ENCODE results near the gene FABP7.

FABP7 gene

DNA sequence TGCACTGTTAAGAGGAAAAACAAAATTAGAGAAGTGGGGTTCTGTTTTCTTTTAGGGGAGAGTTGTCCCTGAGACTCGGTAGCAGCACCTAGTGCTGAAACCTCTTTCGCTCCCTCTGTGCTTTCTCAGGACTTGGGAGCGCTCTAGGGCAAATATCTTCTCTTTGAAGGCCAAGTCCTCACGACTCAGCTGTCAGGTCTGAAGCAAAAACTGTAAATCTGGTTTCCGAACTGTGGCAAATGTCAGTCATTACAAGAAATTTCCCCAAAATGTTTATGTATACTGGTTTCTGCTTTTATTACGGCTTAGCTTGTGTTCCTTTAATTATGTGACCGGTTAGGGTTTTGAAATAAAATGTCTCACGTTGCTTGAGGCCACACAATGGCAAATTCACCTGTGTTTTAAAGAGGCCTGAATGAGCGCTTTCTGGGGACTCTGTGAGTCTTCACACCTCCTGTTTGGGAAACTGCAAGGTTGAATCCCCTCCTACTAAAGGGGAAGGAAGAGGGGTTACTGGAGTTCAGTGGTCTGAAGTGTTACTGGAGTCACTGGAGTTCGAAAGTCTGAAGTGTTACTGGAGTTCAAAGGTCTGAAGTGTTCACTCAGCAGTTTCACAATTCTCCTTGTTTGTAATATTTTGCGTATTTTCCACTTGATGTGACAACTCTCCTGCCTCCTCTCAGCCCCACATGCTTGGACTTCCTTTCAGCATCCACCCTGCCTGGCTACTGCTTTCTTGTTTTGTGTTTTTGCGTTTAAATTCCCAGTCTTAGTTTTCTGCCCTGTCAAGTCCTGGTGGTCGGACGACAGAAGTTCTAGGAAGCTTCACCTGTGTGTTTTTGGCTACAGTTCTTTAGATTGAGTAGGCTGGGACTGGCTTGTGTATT lies 11.2 kb downstream of the FABP7 start:
- DNase-seq (ENCODE audit: low read depth, low spot score) = no peak

DNA sequence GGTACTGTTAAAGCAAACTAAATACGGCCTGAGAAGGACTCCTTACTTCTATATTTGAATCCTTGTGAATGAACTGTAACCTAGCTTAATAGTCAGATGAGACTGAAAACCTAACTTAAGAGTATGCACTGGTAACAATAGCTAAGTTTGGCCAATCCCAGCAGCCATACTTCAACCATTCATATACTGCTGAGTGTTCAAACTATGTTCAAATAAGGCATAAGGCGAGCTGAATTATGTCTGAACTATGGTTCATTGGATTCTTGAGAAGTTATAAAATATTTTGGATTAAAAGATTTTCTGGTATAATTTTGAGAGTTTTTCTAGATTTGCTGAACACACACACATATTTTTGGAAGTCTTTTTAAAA lies 11.8 kb downstream of the FABP7 start:
- H3K27ac ChIP-seq = no peak overlapping the region
- no peak for DNase-seq (ENCODE audit: low read depth, low spot score)

More for the DNA sequence above, 11.2 kb downstream of the FABP7 start:
- peak overlapping the region; percentile 79 for H3K27ac ChIP-seq

DNA sequence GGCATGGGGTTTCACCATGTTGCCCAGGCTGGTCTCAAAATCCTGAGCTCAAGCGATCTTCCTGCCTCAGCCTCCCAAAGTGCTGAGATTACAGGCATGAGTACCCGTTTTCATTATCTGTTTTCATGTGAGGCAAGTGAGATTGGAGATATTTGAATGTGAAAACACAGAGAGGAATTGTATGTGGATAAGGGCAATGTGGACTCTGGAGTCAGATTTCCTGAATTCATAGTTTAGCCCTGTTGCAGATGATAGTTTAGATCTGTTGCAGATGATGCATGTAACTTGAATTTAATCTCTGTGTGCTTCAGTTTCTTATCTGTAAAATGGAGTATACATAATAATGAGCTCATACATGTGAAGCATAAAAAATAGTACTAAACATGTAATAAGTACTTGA lies 13.2 kb downstream of the FABP7 start:
- H3K27ac ChIP-seq = no peak overlapping the region
- no peak for DNase-seq (ENCODE audit: low read depth, low spot score)

DNA sequence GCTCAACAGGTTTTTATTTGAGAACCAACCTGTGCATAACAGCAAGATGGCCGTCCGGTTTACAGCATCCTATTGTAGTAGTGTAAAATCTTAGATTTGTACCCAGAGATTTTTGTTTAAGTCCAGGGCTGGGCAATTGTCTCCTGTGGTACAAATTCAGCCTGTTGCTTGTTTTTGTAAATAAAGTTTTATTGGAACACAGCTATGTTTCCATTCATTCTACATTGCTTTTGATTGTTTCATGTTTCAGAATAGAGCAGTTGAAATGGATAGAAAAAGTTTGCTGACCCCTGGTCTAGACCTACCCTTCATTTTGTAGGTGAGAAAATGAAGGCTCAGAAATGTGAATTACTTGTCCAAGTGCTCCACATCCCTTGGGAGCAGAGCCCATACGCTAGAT lies 18.0 kb downstream of the FABP7 start:
- H3K27ac ChIP-seq = peak overlapping the region; percentile 66

DNA sequence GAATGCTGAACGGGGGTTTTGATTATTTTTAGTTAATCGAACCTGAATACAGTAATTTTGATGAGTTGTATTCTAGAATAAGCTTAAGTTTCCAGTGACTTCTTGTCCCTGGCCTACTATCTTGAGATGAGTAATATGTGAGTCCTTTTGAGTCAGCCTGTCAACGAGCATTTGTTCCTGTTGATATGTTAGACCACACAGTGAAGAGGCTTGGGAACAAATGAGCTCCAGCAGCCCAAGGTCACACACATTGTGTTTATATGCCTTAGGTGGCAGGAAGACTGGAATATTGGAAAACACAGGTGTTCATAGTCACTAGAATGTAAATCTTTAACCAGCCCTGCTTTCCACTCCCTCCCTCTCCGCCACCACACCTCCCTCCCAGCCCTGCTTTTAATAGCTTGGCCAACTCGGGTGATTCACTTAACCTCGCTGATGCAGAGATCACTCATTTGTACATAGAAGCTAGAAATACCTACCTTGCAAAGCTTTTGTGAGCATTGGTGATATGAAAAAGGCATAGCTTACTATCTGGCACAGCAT lies 18.7 kb downstream of the FABP7 start:
- H3K27ac ChIP-seq = peak overlapping the region; percentile 66
- DNase-seq (ENCODE audit: low read depth, low spot score) = peak; percentile 69

More for the DNA sequence above, 18.0 kb downstream of the FABP7 start:
- no peak for DNase-seq (ENCODE audit: low read depth, low spot score)

DNA sequence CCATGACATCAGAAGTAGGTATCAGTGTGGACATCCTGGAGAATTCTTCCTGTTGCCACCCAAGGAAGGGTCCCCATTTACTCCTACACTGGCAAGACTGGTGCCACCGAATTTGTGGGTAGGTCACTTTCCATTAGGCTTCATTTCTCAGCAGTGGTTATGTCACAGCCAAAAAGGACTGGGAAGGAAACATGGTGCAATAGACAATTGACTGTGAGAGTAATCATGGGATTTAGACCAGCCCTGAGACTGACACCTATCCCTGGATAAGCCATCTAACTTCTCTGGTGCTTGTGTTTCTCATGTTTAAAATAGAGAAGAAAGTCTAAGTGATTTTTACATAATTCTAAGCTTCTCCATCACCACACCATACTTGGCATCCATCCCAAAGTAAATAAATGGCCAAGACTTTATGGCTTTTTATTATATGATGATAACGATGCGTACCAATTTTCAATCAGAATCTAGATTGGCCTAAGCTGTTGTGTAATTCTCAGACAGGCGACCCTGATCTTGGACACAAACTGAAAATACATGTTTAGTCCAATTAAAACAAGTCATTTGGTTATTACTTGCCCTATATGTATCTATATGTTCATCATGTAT lies 19.7 kb downstream of the FABP7 start:
- peak overlapping the region; percentile 66 for H3K27ac ChIP-seq
- DNase-seq (ENCODE audit: low read depth, low spot score) = no peak

DNA sequence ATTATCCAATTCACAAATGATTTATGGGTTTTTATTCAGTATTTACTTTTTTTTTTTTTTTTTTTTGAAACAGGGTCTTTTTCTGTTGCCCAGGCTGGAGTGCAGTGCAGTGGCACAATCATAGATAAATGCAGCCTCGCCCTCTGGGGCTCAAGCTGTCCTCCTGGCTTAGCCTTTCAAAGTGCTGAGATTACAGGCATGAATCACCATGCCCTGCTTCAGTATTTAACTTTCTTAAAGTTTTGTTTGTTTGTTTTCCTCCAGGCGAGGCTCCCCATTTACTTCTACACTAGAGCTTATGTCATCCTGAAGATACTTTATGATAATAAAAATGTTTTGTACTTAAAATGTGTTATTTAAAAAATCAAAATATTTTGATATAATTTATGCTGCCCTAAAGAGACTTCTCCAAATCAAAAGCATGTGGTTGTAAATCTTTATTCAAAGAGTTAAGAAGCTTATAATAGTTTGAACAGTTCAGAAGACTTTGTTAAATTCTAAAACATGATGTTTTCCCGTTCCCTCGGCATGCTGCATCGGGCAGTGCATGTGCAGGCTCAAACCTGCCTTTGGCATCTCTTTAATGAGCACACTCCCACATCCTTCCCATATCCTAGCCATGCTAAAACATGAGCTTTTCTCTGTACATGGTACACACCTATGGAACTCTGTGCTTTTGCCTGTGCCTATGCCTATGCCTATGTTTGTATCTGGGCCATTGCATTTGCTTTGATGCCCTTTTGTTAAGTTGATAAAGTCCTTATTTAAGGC lies 20.6 kb downstream of the FABP7 start:
- peak; percentile 40 for DNase-seq (ENCODE audit: low read depth, low spot score)

DNA sequence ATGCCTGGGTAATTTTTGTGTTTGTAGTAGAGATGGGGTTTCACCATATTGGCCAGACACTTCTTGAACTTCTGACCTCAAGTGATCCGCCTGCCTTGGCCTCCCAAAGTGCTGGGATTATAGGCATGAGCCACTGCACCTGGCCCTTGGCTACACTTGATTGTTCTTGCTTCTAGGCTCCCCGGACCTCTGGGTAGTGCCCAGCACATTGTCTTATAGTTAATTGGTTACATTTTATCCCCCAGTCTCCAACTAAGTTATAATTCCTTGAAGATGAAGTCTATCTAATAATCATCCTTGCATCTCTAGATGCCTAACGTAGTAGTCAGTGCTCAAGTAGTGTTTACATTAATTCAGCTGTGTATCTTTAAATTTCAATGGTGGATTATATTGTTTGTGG lies 21.4 kb downstream of the FABP7 start:
- no peak for DNase-seq (ENCODE audit: low read depth, low spot score)
- H3K27ac ChIP-seq = peak overlapping the region; percentile 66

More for the DNA sequence above, 20.6 kb downstream of the FABP7 start:
- peak overlapping the region; percentile 66 for H3K27ac ChIP-seq

DNA sequence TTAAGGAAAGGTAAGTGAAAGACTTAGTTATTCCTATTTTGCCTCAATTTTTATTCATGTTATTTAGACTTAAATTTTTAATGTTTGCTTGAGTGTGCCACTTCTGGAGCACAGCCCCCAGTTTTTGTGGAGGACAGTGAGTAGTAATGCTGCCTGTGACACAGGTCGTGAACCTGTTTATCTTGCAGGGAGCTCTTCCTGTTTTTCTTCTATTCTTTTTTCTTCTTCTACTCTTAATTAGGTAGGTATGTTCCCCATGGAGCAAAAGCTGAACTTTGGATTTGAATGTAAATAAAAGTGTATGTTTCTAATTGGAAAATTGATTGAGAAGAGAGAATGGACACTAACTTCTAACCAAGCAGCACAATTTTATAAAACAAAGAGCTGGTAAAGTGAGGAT lies 21.9 kb downstream of the FABP7 start:
- H3K27ac ChIP-seq = no peak overlapping the region
- DNase-seq (ENCODE audit: low read depth, low spot score) = no peak

DNA sequence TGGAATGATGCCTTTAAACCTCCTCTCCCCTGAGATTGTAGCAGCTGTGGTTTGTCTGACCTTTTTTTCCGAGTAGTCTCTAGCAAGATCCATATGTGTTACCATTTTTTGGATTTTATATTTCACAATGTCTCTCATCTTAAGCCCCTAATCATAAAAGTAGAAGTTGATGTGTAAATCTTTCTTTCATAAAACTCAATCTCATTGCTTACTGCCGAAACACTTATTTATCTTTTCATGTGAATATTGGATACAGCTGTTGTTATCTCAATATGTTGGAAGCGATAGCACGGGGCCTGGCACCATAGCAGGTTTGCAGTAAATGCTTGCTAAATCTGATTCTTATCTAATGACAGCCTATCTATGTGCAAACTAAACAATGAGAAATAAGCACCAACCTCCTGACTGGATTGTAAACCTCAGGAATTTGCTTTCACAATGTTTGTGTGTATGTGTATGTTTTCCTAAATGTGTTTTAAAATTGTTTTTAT lies 23.7 kb downstream of the FABP7 start:
- DNase-seq (ENCODE audit: low read depth, low spot score) = no peak

DNA sequence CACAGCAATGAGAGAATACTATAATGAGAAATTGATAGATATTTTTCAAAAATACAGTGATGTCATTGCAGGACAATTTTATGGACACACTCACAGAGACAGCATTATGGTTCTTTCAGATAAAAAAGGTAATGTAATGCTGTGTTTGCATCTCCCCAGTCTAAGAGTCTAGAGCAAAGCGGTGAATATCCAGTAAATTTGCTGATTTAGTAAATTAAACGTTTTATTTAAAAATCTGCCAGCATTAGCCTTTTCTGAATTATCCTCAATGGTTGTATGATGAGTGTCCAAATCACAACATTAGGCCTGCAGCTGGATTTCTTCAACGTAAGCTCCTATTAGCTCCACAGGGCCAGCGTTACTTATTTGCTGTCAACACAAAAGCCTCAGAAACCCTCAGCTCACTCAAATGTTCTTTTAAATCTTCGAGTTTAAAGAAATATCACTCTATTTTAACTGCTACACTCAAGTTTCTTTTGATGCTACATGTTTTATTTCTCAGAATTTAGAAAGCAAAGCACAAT lies 25.5 kb downstream of the FABP7 start:
- no peak for DNase-seq (ENCODE audit: low read depth, low spot score)
- H3K27ac ChIP-seq = no peak overlapping the region

More for the DNA sequence above, 23.7 kb downstream of the FABP7 start:
- no peak overlapping the region for H3K27ac ChIP-seq

DNA sequence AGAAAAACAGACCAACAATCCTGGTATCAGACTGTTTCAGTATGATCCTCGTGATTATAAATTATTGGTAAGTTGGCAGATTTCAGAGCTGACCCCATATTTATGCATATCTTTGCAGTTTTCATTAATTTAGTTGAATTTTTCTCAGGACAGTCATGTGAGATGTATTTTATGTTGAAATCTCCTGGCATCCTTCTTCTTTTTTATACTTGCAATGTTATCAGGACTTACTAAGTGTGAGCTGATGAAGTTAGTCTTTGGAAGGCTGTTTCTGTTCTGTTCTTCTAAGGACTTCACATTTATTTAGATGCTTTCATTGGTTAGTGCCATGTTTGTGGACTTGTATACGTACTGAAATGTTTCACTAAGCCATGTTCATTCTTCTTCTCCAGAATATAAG lies 26.8 kb downstream of the FABP7 start:
- H3K27ac ChIP-seq = no peak overlapping the region
- DNase-seq (ENCODE audit: low read depth, low spot score) = no peak

DNA sequence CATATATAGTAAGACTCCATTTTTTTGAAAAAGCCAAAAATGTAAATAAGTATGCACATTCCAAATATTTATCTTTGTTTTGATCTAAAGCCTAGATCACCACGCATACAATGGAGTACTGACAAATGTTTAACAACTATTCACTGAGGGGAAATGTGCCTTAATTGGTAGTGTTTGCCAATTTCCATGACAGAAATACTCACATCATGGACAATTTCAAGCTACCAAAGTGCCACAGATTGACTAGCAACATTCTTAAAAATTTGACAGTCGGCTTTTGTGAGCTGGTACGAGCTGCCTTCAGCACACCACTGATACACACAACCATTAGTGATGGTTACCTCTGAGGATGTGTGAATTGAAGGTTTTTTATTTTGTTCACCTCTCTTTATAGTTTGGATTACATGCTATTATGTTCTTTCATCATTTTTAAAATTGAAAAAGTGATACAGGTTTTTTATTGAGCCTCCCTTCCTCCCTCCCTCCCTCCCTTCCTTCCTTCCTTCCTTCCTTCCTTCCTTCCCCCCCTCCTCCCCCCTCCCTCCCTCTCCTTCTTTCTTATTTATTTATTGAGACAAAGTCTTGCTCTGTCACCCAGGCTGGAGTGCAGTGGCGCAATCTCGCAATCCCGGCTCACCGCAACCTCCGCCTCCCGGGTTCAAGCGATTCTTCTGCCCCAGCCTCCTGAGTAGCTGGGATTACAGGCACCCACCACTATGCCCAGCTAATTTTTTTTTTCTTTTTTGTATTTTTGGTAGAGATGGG lies 28.8 kb downstream of the FABP7 start:
- no peak for DNase-seq (ENCODE audit: low read depth, low spot score)
- no peak overlapping the region for H3K27ac ChIP-seq

DNA sequence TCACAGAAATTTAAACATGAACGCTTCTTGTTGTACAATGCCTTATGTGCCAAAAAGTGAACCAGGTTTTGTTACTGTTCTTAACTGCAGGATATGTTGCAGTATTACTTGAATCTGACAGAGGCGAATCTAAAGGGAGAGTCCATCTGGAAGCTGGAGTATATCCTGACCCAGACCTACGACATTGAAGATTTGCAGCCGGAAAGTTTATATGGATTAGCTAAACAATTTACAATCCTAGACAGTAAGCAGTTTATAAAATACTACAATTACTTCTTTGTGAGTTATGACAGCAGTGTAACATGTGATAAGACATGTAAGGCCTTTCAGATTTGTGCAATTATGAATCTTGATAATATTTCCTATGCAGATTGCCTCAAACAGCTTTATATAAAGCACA lies 29.5 kb downstream of the FABP7 start:
- no peak for DNase-seq (ENCODE audit: low read depth, low spot score)
- no peak overlapping the region for H3K27ac ChIP-seq

DNA sequence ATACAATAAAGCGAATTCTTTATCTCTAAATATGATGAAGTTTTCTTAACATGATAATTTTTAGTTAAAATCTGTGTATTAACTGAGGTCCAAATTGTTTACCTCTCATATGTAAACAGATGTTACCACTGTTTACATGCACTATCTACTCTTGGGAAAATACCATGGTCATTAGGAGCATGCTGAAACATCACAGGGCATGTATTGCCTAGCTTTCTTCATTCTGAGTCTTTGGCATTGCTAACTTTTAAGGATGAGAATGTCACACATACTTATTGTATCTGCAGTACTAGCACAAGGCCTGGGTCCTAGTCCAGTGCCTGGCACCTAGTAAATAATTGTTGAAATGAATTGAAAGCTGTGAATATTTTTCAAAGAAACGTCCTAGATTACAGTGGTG lies 30.2 kb downstream of the FABP7 start:
- no peak overlapping the region for H3K27ac ChIP-seq

DNA sequence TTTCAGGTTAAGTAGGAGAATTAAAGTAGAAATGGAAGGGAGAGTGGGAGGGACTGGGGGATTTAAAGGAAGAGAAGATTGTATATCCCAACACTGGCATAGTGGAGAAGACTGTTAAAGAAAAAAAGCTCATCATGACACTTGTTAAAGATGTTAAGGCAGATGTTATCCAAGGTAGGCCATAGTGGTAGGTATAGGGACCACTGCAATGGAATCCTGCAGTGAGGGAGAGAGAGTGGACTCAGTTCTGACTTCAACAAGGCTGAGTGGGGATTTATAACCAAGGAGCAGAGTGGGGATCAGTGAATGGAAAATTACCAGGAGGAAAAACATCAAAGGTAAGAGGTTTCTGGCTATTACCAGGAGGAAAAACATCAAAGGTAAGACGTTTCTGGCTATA lies 30.7 kb downstream of the FABP7 start:
- DNase-seq (ENCODE audit: low read depth, low spot score) = no peak
- H3K27ac ChIP-seq = no peak overlapping the region

More for the DNA sequence above, 30.2 kb downstream of the FABP7 start:
- no peak for DNase-seq (ENCODE audit: low read depth, low spot score)

DNA sequence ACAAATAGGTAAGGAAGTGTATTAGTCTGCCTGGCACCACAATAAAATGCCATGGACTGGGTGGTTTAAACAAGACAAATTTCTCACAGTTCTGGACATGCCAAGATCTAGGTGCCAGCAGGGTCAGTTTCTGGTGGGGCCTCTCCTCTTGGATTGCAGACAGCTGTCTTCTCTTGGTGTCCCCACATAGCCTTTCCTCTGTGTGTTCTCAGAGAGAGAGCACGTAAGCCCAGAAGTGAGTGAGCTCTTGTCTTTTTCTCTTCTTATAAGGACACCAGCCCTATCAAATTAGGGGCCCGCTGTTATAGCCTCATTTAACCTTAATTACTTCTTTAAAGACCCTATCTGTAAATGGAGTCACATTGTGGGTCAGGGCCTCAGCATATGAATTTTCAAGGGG lies 37.8 kb downstream of the FABP7 start:
- no peak overlapping the region for H3K27ac ChIP-seq
- DNase-seq (ENCODE audit: low read depth, low spot score) = no peak

DNA sequence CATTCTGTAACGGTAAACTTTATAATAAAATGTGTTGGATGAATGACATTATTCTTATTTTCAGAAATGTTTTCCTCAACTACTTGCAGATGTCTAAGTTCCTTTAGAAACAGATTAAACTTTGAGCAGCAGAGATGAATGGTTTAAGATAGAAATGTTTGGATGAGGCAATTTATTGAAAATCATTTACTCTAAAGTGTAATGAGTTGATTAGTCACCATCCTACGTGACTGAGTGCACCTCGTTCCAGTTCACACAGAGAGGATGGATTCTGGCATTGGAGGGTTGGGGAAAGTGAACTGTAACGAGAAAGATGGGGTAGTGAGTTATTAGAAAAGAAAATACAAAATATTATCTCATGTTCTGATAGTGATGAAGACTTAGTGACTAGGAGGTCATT lies 38.2 kb downstream of the FABP7 start:
- no peak overlapping the region for H3K27ac ChIP-seq
- DNase-seq (ENCODE audit: low read depth, low spot score) = no peak

DNA sequence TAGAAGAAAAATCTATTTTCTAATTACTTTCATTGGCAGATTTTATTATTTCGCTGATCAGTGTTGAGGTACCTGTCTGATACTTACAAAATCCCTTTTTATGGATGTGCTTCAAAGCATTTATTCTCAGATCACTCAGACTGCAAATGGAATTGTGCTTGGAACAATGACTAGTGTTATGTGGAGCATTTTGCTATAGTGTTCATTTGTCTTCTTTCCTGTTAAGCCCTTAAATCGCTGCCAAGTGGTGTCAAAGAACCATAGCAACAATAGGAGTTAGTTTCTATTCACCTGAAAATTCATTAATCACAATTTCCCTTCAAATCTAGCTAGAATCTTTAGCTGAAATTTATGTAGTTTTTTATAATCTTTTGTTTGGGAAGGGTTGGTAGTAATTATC lies 39.4 kb downstream of the FABP7 start:
- no peak overlapping the region for H3K27ac ChIP-seq
- DNase-seq (ENCODE audit: low read depth, low spot score) = no peak

DNA sequence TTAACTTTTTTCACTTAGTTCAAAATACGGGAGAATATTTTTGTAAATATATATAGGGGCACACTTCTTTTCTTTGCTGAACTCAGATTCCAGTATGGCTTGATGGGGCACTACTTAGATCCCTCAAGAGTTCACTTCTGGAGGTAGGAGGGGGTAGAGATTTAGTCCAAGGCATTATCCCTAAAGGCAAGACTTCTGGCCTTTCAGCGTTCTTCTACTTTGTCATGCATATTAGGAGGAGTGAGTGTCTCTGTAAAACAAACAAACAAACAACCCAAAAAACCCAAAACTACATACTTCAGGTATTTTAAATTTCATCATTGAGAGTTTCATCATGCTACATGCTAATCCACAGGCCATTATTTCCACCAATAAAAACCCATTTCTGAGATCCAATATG lies 41.6 kb downstream of the FABP7 start:
- no peak for DNase-seq (ENCODE audit: low read depth, low spot score)
- H3K27ac ChIP-seq = no peak overlapping the region

Data from epithelial cell of prostate (primary cell).